IMR-90 (cell line): ENCODE data around the gene GSDMA. TPM values are rescaled to one million over a fixed set of nuclear protein-coding genes. Genes with fewer than 3 reads are reported as not detected.

Experiments
- ATAC-seq: fragments of 200-7000 bp; cut with Tn5 transposase; 2 replicates; pipeline ENCODE4 v1.9.1; 2020; ENCODE audit warnings: low read depth, mild to moderate bottlenecking, moderate library complexity
- BruUV-seq: library from RNA; stranded (reverse); fragments of 400-500 nt; replicated peaks from 2 replicates; lab custom pipeline; 2021; lab: Mats Ljungman, UMichigan
- CTCF ChIA-PET: fragments of 300-600 bp; formaldehyde crosslinking; extraction: SDS; loops from one replicate; lab custom pipeline; 2021; ENCODE audit warnings: antibody characterized with exemption; lab: Yijun Ruan, JAX
- POLR2A ChIA-PET: fragments of 300-600 bp; sonication (Branson Sonifier 250); formaldehyde crosslinking; loops from one replicate; lab custom pipeline; 2022; ENCODE audit warnings: antibody characterized with exemption; ENCODE audit not compliant: unreplicated experiment; lab: Charles Lee
- DNase-seq: peaks from one replicate; pipeline ENCODE4 v3.0.0; 2013
- H2AFZ ChIP-seq: replicated peaks from 2 replicates; pipeline ENCODE3; 2013; ENCODE audit warnings: low read length, mild to moderate bottlenecking; ENCODE audit not compliant: poor library complexity
- H2AK5ac ChIP-seq: 2 replicates; pipeline ENCODE4 v1.6.1; 2013; ENCODE audit warnings: low read depth, low read length, inconsistent platforms
- H2AK9ac ChIP-seq: replicated peaks from 2 replicates; pipeline ENCODE3; 2013; ENCODE audit warnings: mild to moderate bottlenecking, low read depth, low read length, moderate library complexity; ENCODE audit not compliant: poor library complexity
- H2BK120ac ChIP-seq: 2 replicates; pipeline ENCODE4 v1.6.1; 2013; ENCODE audit warnings: low read depth, low read length, inconsistent platforms
- H2BK15ac ChIP-seq: 3 replicates; pipeline ENCODE4 v1.6.1; 2013; ENCODE audit warnings: low read depth, low read length, inconsistent platforms
- H2BK20ac ChIP-seq: 2 replicates; pipeline ENCODE4 v1.6.1; 2013; ENCODE audit warnings: low read depth, mild to moderate bottlenecking, inconsistent platforms, low read length, moderate library complexity
- H2BK5ac ChIP-seq: 2 replicates; pipeline ENCODE4 v1.6.1; 2013; ENCODE audit warnings: mild to moderate bottlenecking, low read depth, low read length, inconsistent platforms; ENCODE audit not compliant: poor library complexity, severe bottlenecking
- H3K14ac ChIP-seq: replicated peaks from 2 replicates; pipeline ENCODE4 v1.6.1; 2013; ENCODE audit warnings: low read depth, low read length, inconsistent platforms
- H3K18ac ChIP-seq: 2 replicates; pipeline ENCODE4 v1.6.1; 2013; ENCODE audit warnings: low read depth, low read length, control low read depth
- H3K23ac ChIP-seq: 2 replicates; pipeline ENCODE4 v1.6.1; 2013; ENCODE audit warnings: low read depth, low read length, inconsistent platforms
- H3K27ac ChIP-seq: 2 replicates; pipeline ENCODE4 v1.5.1; 2013; ENCODE audit warnings: mild to moderate bottlenecking, control low read depth, low read length; ENCODE audit not compliant: insufficient read depth
- H3K27me3 ChIP-seq: 2 replicates; pipeline ENCODE4 v1.6.1; 2013; ENCODE audit warnings: low read length; ENCODE audit not compliant: control insufficient read depth, insufficient read depth
- H3K36me3 ChIP-seq: 2 replicates; pipeline ENCODE4 v1.6.1; 2013; ENCODE audit warnings: low read length, mixed read lengths; ENCODE audit not compliant: control insufficient read depth, insufficient read depth
- H3K4ac ChIP-seq: 2 replicates; pipeline ENCODE4 v1.6.1; 2013; ENCODE audit warnings: low read depth, low read length, inconsistent platforms
- H3K4me1 ChIP-seq: 2 replicates; pipeline ENCODE4 v1.6.1; 2013; ENCODE audit warnings: low read length, mixed read lengths; ENCODE audit not compliant: control insufficient read depth, insufficient read depth
- H3K4me2 ChIP-seq: 2 replicates; pipeline ENCODE4 v1.6.1; 2013; ENCODE audit warnings: low read depth, mild to moderate bottlenecking, control low read depth, low read length, moderate library complexity
- H3K4me3 ChIP-seq: 2 replicates; pipeline ENCODE4 v1.5.1; 2013; ENCODE audit warnings: low read depth, mild to moderate bottlenecking, control low read depth, low read length, moderate library complexity; ENCODE audit not compliant: insufficient read depth
- H3K56ac ChIP-seq: 2 replicates; pipeline ENCODE4 v1.6.1; 2013; ENCODE audit warnings: low read length, inconsistent platforms; ENCODE audit not compliant: insufficient read depth; ENCODE audit errors: extremely low read depth
- H3K79me1 ChIP-seq, 2 experiments: 2 replicates each; pipeline ENCODE4 v1.6.1; 2013; ENCODE audit warnings: low read length in 2 of 2, inconsistent platforms in 1 of 2, low read depth in 1 of 2
- H3K9ac ChIP-seq: 2 replicates; pipeline ENCODE4 v1.6.1; 2013; ENCODE audit warnings: low read depth, low read length, control low read depth
- H3K9me1 ChIP-seq: 2 replicates; pipeline ENCODE4 v1.6.1; 2013; ENCODE audit warnings: low read length, inconsistent platforms; ENCODE audit not compliant: insufficient read depth
- H3K9me3 ChIP-seq: 2 replicates; pipeline ENCODE4 v1.6.1; 2013; ENCODE audit warnings: low read length; ENCODE audit not compliant: control insufficient read depth, insufficient read depth
- H4K20me1 ChIP-seq: 2 replicates; pipeline ENCODE4 v1.6.1; 2013; ENCODE audit warnings: low read length, inconsistent platforms; ENCODE audit not compliant: insufficient read depth
- H4K5ac ChIP-seq: 2 replicates; pipeline ENCODE4 v1.6.1; 2013; ENCODE audit warnings: mild to moderate bottlenecking, low read depth, low read length, control low read depth
- H4K8ac ChIP-seq, 2 experiments: 2 replicates each; pipeline ENCODE4 v1.6.1; 2013; ENCODE audit warnings: low read depth in 2 of 2, low read length in 2 of 2, control low read depth in 1 of 2, inconsistent platforms in 1 of 2
- H4K91ac ChIP-seq: 2 replicates; pipeline ENCODE4 v1.6.1; 2013; ENCODE audit warnings: low read depth, low read length, inconsistent platforms; ENCODE audit not compliant: insufficient read depth
- CEBPB ChIP-seq: IDR thresholded peaks from 2 replicates; pipeline ENCODE4 v1.6.1; 2012; ENCODE audit warnings: low read depth, low read length, improper control_type of control experiment
- CTCF ChIP-seq: conservative IDR thresholded peaks from 2 replicates; pipeline ENCODE4 v1.5.1; 2012; ENCODE audit warnings: mild to moderate bottlenecking, low read depth, low read length, improper control_type of control experiment
- FOS ChIP-seq: fragments of 150-350 bp; IDR thresholded peaks from 2 replicates; pipeline ENCODE4 v1.6.1; 2016; ENCODE audit warnings: low read depth, low read length
- MXI1 ChIP-seq: IDR thresholded peaks from 2 replicates; pipeline ENCODE4 v1.6.1; 2012; ENCODE audit warnings: low read depth, mild to moderate bottlenecking, low read length, moderate library complexity, borderline replicate concordance
- NFE2L2 ChIP-seq: fragments of 150-350 bp; IDR thresholded peaks from 2 replicates; pipeline ENCODE4 v1.6.1; 2016; ENCODE audit warnings: low read depth, mild to moderate bottlenecking, low read length
- RAD21 ChIP-seq: IDR thresholded peaks from 2 replicates; pipeline ENCODE4 v1.6.1; 2012; ENCODE audit warnings: low read length, improper control_type of control experiment
- SMC3 ChIP-seq: fragments of 150-350 bp; IDR thresholded peaks from 2 replicates; pipeline ENCODE4 v1.6.1; 2016; ENCODE audit warnings: low read depth, mild to moderate bottlenecking, antibody characterized with exemption, low read length, moderate library complexity
- WGBS, 2 experiments: methylation state at CpG; one replicate each; pipeline versions ENCODE4 v1.1.5 to v1.1.7; 2013; ENCODE audit warnings: missing lambda C conversion rate in 2 of 2; ENCODE audit not compliant: insufficient read length in 1 of 2; ENCODE audit errors: extremely low coverage in 2 of 2; 5-methylcytosine and 5-hydroxymethylcytosine counted together
- dilution Hi-C: fragments of 300-500 bp; cut with HindIII; formaldehyde crosslinking; loops from one replicate; pipeline ENCODE4 v1.14.3; 2018; ENCODE audit warnings: low sequenced_read_pairs; ENCODE audit not compliant: unreplicated experiment
- in situ Hi-C: fragments of 300-500 bp; cut with MboI; formaldehyde crosslinking; loops from 3 replicates; pipeline ENCODE4 v1.14.3; 2019; ENCODE audit warnings: low sequenced_read_pairs, inconsistent platforms, mixed read lengths
- intact Hi-C: fragments of 100-400 bp; cut with micrococcal nuclease; formaldehyde crosslinking; loops from 2 replicates; pipeline ENCODE4 v1.10.0; 2022
- polyA plus RNA-seq, 3 experiments: library from polyadenylated mRNA; depleted of rRNA; stranded (reverse); fragments of >200 nt; gene quantifications; 2 replicates each; pipeline ENCODE4 v1.2.3, GENCODE V29; 2012; ENCODE audit warnings: low replicate concordance in 1 of 3
- total RNA-seq: library from RNA; depleted of rRNA; stranded (reverse); fragments of >200 nt; gene quantifications from 2 replicates; pipeline ENCODE4 v1.2.3, GENCODE V29; 2012

GSDMA gene
- total and polyA plus RNA-seq, 2 of the 4 experiments (the other 2 are of a cell fraction), result not detected

DNA sequence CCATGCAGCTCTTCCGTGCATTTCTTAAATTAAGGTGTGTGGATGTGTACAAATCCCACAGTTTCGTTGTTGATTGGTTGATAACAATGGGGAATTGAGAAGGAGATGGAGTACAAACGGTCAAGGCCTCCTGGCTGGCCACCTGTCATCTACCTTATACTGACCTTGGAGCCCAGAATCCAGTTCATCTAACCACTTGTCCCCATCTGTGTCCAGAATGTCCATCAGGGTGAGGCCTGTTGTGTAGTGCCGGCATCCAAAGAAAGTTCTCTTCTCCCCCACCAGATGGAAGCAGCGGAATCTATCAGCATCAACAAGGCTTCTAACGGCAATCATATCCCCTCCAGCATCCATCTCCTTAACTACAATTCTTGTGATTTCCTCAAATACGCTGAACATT lies 45.9 kb upstream of the GSDMA start:
- POLR2A ChIA-PET, result no interaction called here
- H2BK5ac ChIP-seq, result no peak overlapping the region
- no peak overlapping the region for H4K5ac ChIP-seq
- no peak overlapping the region for H3K14ac ChIP-seq
- H2BK120ac ChIP-seq, result no peak overlapping the region
- no peak overlapping the region for H4K8ac ChIP-seq
- H3K36me3 ChIP-seq, result peaks cover 28% of the 10 kb centered on the region
- H3K27me3 ChIP-seq, result no peaks in the 10 kb centered on the region
- no peak overlapping the region for H3K23ac ChIP-seq
- no peak overlapping the region for H3K4ac ChIP-seq
- no peak overlapping the region for H2BK20ac ChIP-seq
- ATAC-seq (no peak), DNase-seq (peak; percentile 26)
- H3K27ac ChIP-seq, result no peak overlapping the region
- H4K20me1 ChIP-seq, result no peaks in the 10 kb centered on the region
- H2AFZ ChIP-seq, result no peak overlapping the region
- H3K4me3 ChIP-seq, result no peak overlapping the region
- intact Hi-C loops (no loop called here), dilution Hi-C loops (no loop called here), in situ Hi-C loops (no loop called here)
- WGBS, 2 experiments, result 80% methylated on average over 1 of the region's 7 CpGs; no CpG with 5 or more reads in 1 of the 2 experiments
- no peak overlapping the region for H2AK5ac ChIP-seq
- TF ChIP-seq MXI1 (no peak), CTCF (peak; percentile 26; the same call in 1 of the 2 replicates), SMC3 (peak; percentile 34; the same call in 1 of the 2 replicates), RAD21 (peak; percentile 34), NFE2L2 (no peak), FOS (no peak), CEBPB (no peak)
- no peak overlapping the region for H3K4me2 ChIP-seq
- H2BK15ac ChIP-seq, result no peak overlapping the region
- peaks cover 19% of the 10 kb centered on the region for H3K9me1 ChIP-seq
- peaks cover 0 to 8% of the 10 kb centered on the region in 2 experiments; a peak in 2 of 4 replicates for H3K79me1 ChIP-seq
- no peak overlapping the region for H3K56ac ChIP-seq
- H3K4me1 ChIP-seq, result no peaks in the 10 kb centered on the region
- H4K91ac ChIP-seq, result no peak overlapping the region
- H3K9me3 ChIP-seq, result no peaks in the 10 kb centered on the region
- BruUV-seq, result no TSS peak
- H3K18ac ChIP-seq, result no peak overlapping the region
- H2AK9ac ChIP-seq, result no peak overlapping the region
- CTCF ChIA-PET, result no interaction called here
- H3K9ac ChIP-seq, result no peak overlapping the region
